Keratinocyte (primary cell): ENCODE results near the gene ANKRD39. TPM values are rescaled to one million over a fixed set of nuclear protein-coding genes. Genes with fewer than 3 reads are reported as not detected.

ENCODE experiments used
- DNase-seq: peaks from one replicate; pipeline ENCODE4 v3.0.0-alpha.2; 2011; ENCODE audit warnings: low read depth, missing footprints, low spot score
- FAIRE-seq: peaks from 2 replicates; lab custom pipeline; 2011; peaks lifted over from hg19 to GRCh38; lab: Jason Lieb, UNC
- H2AFZ ChIP-seq: 2 replicates; pipeline ENCODE4 v1.6.0; 2012; ENCODE audit warnings: low read length, control low read depth, inconsistent platforms; ENCODE audit not compliant: control insufficient read depth
- H3K27ac ChIP-seq: 2 replicates; pipeline ENCODE4 v1.5.1; 2011; ENCODE audit warnings: low read length; ENCODE audit not compliant: control insufficient read depth, insufficient read depth
- H3K27me3 ChIP-seq: 3 replicates; pipeline ENCODE4 v1.6.0; 2011; ENCODE audit warnings: low read length; ENCODE audit not compliant: control insufficient read depth, insufficient read depth; ENCODE audit errors: extremely low read depth
- H3K36me3 ChIP-seq, 2 experiments: 2 replicates in 1 of 2; 3 replicates in 1 of 2; pipeline ENCODE4 v1.5.1; 2011; ENCODE audit warnings: low read length in 2 of 2, mild to moderate bottlenecking in 1 of 2; ENCODE audit not compliant: control insufficient read depth in 2 of 2, insufficient read depth in 2 of 2; ENCODE audit errors: extremely low read depth in 1 of 2
- H3K4me1 ChIP-seq: 3 replicates; pipeline ENCODE4 v1.5.1; 2011; ENCODE audit warnings: low read length; ENCODE audit not compliant: control insufficient read depth, insufficient read depth; ENCODE audit errors: extremely low read depth
- H3K4me2 ChIP-seq: 3 replicates; pipeline ENCODE4 v1.6.0; 2011; ENCODE audit warnings: low read depth, low read length; ENCODE audit not compliant: control insufficient read depth, insufficient read depth; ENCODE audit errors: extremely low read depth
- H3K4me3 ChIP-seq, 3 experiments: fragments of 200-600 bp in 1 of 3; sonication (generic) in 1 of 3; 2 replicates in 2 of 3; 3 replicates in 1 of 3; pipeline ENCODE4 v1.5.1; 2011 to 2016; ENCODE audit warnings: low read length in 3 of 3, mild to moderate bottlenecking in 3 of 3, control low read depth in 2 of 3, inconsistent platforms in 1 of 3, low read depth in 1 of 3, mixed read lengths in 1 of 3, mixed run types in 1 of 3, moderate library complexity in 1 of 3; ENCODE audit not compliant: control insufficient read depth in 2 of 3, insufficient read depth in 2 of 3; ENCODE audit errors: extremely low read depth in 1 of 3
- H3K79me2 ChIP-seq: 2 replicates; pipeline ENCODE4 v1.6.0; 2012; ENCODE audit warnings: low read length; ENCODE audit not compliant: control insufficient read depth, insufficient read depth
- H3K9ac ChIP-seq: 3 replicates; pipeline ENCODE4 v1.6.0; 2011; ENCODE audit warnings: low read length; ENCODE audit not compliant: control insufficient read depth, insufficient read depth; ENCODE audit errors: extremely low read depth
- H3K9me1 ChIP-seq: 3 replicates; pipeline ENCODE4 v1.6.0; 2011; ENCODE audit warnings: low read length; ENCODE audit not compliant: control insufficient read depth, insufficient read depth; ENCODE audit errors: extremely low read depth
- H3K9me3 ChIP-seq: 2 replicates; pipeline ENCODE4 v1.5.1; 2012; ENCODE audit warnings: low read depth, low read length; ENCODE audit not compliant: control insufficient read depth
- H4K20me1 ChIP-seq: 3 replicates; pipeline ENCODE4 v1.6.0; 2011; ENCODE audit warnings: low read length; ENCODE audit not compliant: control insufficient read depth, insufficient read depth; ENCODE audit errors: extremely low read depth
- EZH2 ChIP-seq: IDR thresholded peaks from one replicate; pipeline ENCODE4 v1.6.1; 2012; ENCODE audit warnings: inconsistent platforms, mild to moderate bottlenecking, low read length, moderate library complexity
- dilution Hi-C: fragments of 300-500 bp; cut with MboI; formaldehyde crosslinking; loops from one replicate; pipeline ENCODE4 v1.7.0; 2020; ENCODE audit warnings: low sequenced_read_pairs; ENCODE audit not compliant: extremely low pct_ligation_motif_present
- polyA plus RNA-seq, 5 experiments: library from polyadenylated mRNA; depleted of rRNA in 3 of 5; stranded (reverse) in 3 of 5; stranded (forward) in 1 of 5; unstranded in 1 of 5; fragments of >200 nt; gene quantifications; 1 replicate in 1 of 5; 2 replicates in 3 of 5; 3 replicates in 1 of 5; pipeline versions ENCODE4 v1.2.1 to v1.2.3, GENCODE V29; 2011 to 2012; ENCODE audit warnings: missing spikeins in 2 of 5, low read depth in 1 of 5, low replicate concordance in 1 of 5
- TF ChIP-seq, protein P1 (sequence below), 3 experiments: IDR thresholded peaks in 1 of 3; conservative IDR thresholded peaks in 1 of 3; optimal IDR thresholded peaks in 1 of 3; 2 replicates in 2 of 3; 3 replicates in 1 of 3; pipeline versions ENCODE3 to v1.5.1; 2011; ENCODE audit warnings: low read length in 3 of 3, mild to moderate bottlenecking in 3 of 3, moderate library complexity in 2 of 3, control low read depth in 1 of 3, inconsistent platforms in 1 of 3; ENCODE audit not compliant: insufficient read depth in 2 of 3; ENCODE audit errors: extremely low read depth in 1 of 3

Gene ANKRD39
- polyA plus RNA-seq, 1 donor (not counting 4 experiments of a cell fraction or from before 2014, with no cell fraction given) = 7.2 TPM

DNA sequence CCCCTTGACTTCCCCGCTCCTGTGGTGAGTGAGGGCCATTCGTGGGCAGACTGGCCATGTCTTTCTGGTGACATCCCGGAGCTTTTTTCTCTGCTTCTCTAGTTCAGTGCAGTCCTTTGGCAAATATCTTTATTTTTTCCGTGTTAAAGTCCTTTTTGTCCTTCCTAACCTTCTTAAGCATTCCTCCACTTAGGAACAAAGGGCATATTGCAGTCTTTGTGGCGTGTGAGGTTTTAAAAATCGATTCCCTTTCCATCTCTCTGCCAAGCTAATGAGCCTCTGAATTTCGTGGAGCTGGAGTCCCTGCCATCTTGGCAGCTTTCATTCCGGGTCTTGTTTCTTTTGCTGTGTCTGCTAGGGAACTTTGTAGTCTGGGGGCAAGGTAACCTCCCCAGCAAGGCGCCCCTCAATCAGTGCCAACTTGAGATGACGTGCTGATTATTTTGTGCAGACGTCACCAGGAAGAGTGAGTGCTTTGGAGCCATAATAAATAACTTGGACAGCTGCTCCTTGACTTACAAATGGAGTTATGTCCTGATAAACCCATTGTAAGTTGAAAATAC, 36.6 kb downstream of the ANKRD39 start:
- TF ChIP-seq EZH2 = no peak
- TF ChIP-seq, protein P1, sequence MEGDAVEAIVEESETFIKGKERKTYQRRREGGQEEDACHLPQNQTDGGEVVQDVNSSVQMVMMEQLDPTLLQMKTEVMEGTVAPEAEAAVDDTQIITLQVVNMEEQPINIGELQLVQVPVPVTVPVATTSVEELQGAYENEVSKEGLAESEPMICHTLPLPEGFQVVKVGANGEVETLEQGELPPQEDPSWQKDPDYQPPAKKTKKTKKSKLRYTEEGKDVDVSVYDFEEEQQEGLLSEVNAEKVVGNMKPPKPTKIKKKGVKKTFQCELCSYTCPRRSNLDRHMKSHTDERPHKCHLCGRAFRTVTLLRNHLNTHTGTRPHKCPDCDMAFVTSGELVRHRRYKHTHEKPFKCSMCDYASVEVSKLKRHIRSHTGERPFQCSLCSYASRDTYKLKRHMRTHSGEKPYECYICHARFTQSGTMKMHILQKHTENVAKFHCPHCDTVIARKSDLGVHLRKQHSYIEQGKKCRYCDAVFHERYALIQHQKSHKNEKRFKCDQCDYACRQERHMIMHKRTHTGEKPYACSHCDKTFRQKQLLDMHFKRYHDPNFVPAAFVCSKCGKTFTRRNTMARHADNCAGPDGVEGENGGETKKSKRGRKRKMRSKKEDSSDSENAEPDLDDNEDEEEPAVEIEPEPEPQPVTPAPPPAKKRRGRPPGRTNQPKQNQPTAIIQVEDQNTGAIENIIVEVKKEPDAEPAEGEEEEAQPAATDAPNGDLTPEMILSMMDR (optimal IDR thresholded peaks at IDR 0.05 in 1 of 3, IDR thresholded peaks at IDR 0.05 in 1 of 3, conservative IDR thresholded peaks at IDR 0.05 in 1 of 3; ENCODE audit: extremely low read depth in 1 of 3, insufficient read depth in 2 of 3, low read length in 3 of 3) = no peak
- Histone ChIP-seq H2AFZ (no peak overlapping the region), H3K27me3 (no peaks in the 10 kb centered on the region), H3K27ac (no peak overlapping the region), H3K4me3 (no peak overlapping the region), H3K9me3 (no peaks in the 10 kb centered on the region), H3K4me2 (no peak overlapping the region), H3K79me2 (peaks cover 5% of the 10 kb centered on the region), H4K20me1 (peaks cover 3% of the 10 kb centered on the region), H3K36me3 (peaks cover 0 to 2% of the 10 kb centered on the region in 2 experiments), H3K4me1 (peaks cover 9% of the 10 kb centered on the region), H3K9me1 (no peaks in the 10 kb centered on the region), H3K9ac (no peak overlapping the region)
- DNase-seq (no peak), FAIRE-seq (no peak)
- dilution Hi-C loops = no loop called here

DNA sequence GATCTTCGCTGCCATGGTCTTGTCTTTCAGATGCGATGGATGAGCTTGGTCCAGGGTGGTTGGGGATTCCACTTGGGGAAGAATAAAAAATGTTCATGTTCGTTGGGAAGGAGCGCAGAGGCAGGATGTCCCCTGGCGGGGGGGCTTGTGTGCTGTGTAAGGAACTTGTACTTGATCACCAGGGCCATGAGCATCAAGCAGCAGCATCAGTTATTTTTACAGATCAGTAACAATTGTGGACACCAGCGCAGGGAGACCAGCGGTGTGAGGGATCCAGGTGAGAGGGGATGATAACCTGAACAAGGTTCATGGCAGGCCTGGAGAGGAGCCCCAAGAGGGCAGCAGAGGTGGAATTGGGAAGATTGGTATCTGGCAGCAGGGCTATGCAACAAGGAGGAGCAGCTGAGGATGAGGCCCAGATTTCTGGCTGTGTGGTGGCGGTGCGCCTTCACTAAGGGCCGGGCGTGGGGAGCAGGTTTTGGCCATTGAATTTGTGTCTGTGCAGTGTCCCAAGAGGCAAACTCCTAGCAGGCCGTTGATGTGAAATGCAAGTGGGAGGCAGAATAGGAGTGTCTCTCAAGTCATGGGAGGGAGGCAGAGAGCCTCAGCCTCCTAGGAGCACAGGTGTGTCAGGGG, 37.8 kb downstream of the ANKRD39 start:
- dilution Hi-C loops = no loop called here
- no peak for FAIRE-seq
- Histone ChIP-seq H3K36me3 (peaks cover 0 to 1% of the 10 kb centered on the region in 2 experiments), H3K79me2 (peaks cover 5% of the 10 kb centered on the region), H2AFZ (no peak overlapping the region), H3K27ac (no peak overlapping the region), H3K27me3 (no peaks in the 10 kb centered on the region), H3K9me3 (no peaks in the 10 kb centered on the region), H3K4me3 (no peak overlapping the region), H4K20me1 (peaks cover 3% of the 10 kb centered on the region), H3K9me1 (no peaks in the 10 kb centered on the region), H3K4me1 (peaks cover 14% of the 10 kb centered on the region), H3K9ac (no peak overlapping the region), H3K4me2 (no peak overlapping the region)
- no peak for DNase-seq
- TF ChIP-seq, protein P1 (optimal IDR thresholded peaks at IDR 0.05 in 1 of 3, IDR thresholded peaks at IDR 0.05 in 1 of 3, conservative IDR thresholded peaks at IDR 0.05 in 1 of 3; ENCODE audit: extremely low read depth in 1 of 3, insufficient read depth in 2 of 3, low read length in 3 of 3) = peak in 1 of 3 experiments; percentile 3
- TF ChIP-seq EZH2 = no peak
